Parathyroid adenoma (tissue), 2 donors: Measurements from ENCODE around the gene CENPM.

Source experiments
- H2AFZ ChIP-seq: fragments of 300-600 bp; sonication (generic); one replicate; pipeline ENCODE4 v1.7.0; 2017; ENCODE audit warnings: antibody characterized with exemption, mild to moderate bottlenecking
- H3K27ac ChIP-seq: fragments of 300-600 bp; sonication (generic); one replicate; pipeline ENCODE4 v1.7.0; 2017
- H3K27me3 ChIP-seq: fragments of 300-600 bp; sonication (generic); one replicate; pipeline ENCODE4 v1.7.0; 2017; ENCODE audit warnings: low read length; ENCODE audit not compliant: control insufficient read depth, insufficient read depth
- H3K36me3 ChIP-seq: fragments of 300-600 bp; sonication (generic); one replicate; pipeline ENCODE4 v1.7.0; 2017; ENCODE audit warnings: low read length; ENCODE audit not compliant: control insufficient read depth, insufficient read depth
- H3K4me1 ChIP-seq: fragments of 300-600 bp; sonication (generic); one replicate; pipeline ENCODE4 v1.7.0; 2017; ENCODE audit warnings: control low read depth
- H3K4me2 ChIP-seq: fragments of 300-600 bp; sonication (generic); one replicate; pipeline ENCODE4 v1.7.0; 2017; ENCODE audit warnings: low read length
- H3K4me3 ChIP-seq: fragments of 300-600 bp; sonication (generic); one replicate; pipeline ENCODE4 v1.7.0; 2017; ENCODE audit warnings: low read depth, low read length
- H3K79me2 ChIP-seq: fragments of 300-600 bp; sonication (generic); one replicate; pipeline ENCODE4 v1.7.0; 2017; ENCODE audit warnings: control low read depth
- H3K9ac ChIP-seq: fragments of 300-600 bp; sonication (generic); one replicate; pipeline ENCODE4 v1.7.0; 2017; ENCODE audit warnings: mild to moderate bottlenecking
- H3K9me3 ChIP-seq: fragments of 300-600 bp; sonication (generic); one replicate; pipeline ENCODE4 v1.7.0; 2017; ENCODE audit warnings: low read length; ENCODE audit not compliant: control insufficient read depth
- CTCF ChIP-seq: fragments of 300-600 bp; sonication (generic); IDR thresholded peaks from one replicate; pipeline ENCODE4 v1.7.0; 2017; ENCODE audit warnings: antibody characterized with exemption, mild to moderate bottlenecking
- donor health status: primary hyperparathyroidism.

Gene CENPM

GRCh38 chr22:41919357-41920224, 27.4 kb downstream of the CENPM start:
- Histone ChIP-seq H3K4me2 (peak overlapping the region; percentile 81), H3K9me3 (no peaks in the 10 kb centered on the region), H3K4me1 (no peaks in the 10 kb centered on the region), H3K4me3 (peak overlapping the region; percentile 40), H2AFZ (no peak overlapping the region), H3K27ac (no peak overlapping the region), H3K9ac (no peak overlapping the region), H3K79me2 (no peaks in the 10 kb centered on the region), H3K36me3 (no peaks in the 10 kb centered on the region), H3K27me3 (peaks cover 4% of the 10 kb centered on the region)
- TF ChIP-seq CTCF = no peak

GRCh38 chr22:41917903-41918791, 28.8 kb downstream of the CENPM start:
- H2AFZ ChIP-seq = no peak overlapping the region
- H3K4me1 ChIP-seq = no peaks in the 10 kb centered on the region
- TF ChIP-seq CTCF = no peak
- no peaks in the 10 kb centered on the region for H3K79me2 ChIP-seq
- H3K27me3 ChIP-seq = peaks cover 4% of the 10 kb centered on the region
- no peak overlapping the region for H3K9ac ChIP-seq
- H3K9me3 ChIP-seq = no peaks in the 10 kb centered on the region
- no peak overlapping the region for H3K4me3 ChIP-seq
- no peaks in the 10 kb centered on the region for H3K36me3 ChIP-seq
- H3K27ac ChIP-seq = no peak overlapping the region
- H3K4me2 ChIP-seq = no peak overlapping the region

- Histone ChIP-seq H3K36me3 (no peaks in the 10 kb centered on the region), H3K27me3 (peaks cover 4% of the 10 kb centered on the region), H3K4me3 (no peak overlapping the region), H3K9me3 (no peaks in the 10 kb centered on the region), H3K79me2 (no peaks in the 10 kb centered on the region), H3K4me1 (no peaks in the 10 kb centered on the region), H3K27ac (no peak overlapping the region), H3K4me2 (no peak overlapping the region), H2AFZ (no peak overlapping the region), H3K9ac (no peak overlapping the region)
- no peak for TF ChIP-seq CTCF
These were observed 29.5 kb downstream of the CENPM start for GRCh38 chr22:41917375-41917902.

GRCh38 chr22:41916745-41917358, 30.1 kb downstream of the CENPM start:
- Histone ChIP-seq H3K9me3 (no peaks in the 10 kb centered on the region), H3K4me2 (no peak overlapping the region), H3K27me3 (peaks cover 4% of the 10 kb centered on the region), H3K9ac (no peak overlapping the region), H2AFZ (no peak overlapping the region), H3K36me3 (no peaks in the 10 kb centered on the region), H3K4me3 (no peak overlapping the region), H3K79me2 (no peaks in the 10 kb centered on the region), H3K27ac (no peak overlapping the region), H3K4me1 (no peaks in the 10 kb centered on the region)
- no peak for TF ChIP-seq CTCF
